Measurements from ENCODE around the gene INKA2. TPM values are rescaled to one million over a fixed set of nuclear protein-coding genes. Genes with fewer than 3 reads are reported as not detected.
A peak's percentile ranks its signal among the peaks of the same experiment; 100 is the strongest.

The INKA2 gene
- total RNA-seq = 5.5 and 6.2 TPM in 2 replicates
- long read RNA-seq, full-length matches to known transcripts = 12 of 16 reads
- long read RNA-seq, partial matches to known transcripts = 0 of 16 reads
- long read RNA-seq, other reads (novel, unspliced or antisense) = 4 of 16 reads

GRCh38 chr1:111739194-111739924, at the start of gene INKA2:
Gene INKA2 (minus strand): TSS chr1:111739395. CDS start chr1:111739242, 153 bp downstream.
- Mint-ChIP-seq H3K9me3 (ENCODE audit: unreplicated experiment) (no peaks in the 10 kb centered on the region), H3K27ac (ENCODE audit: unreplicated experiment) (peak within 1 kb of the TSS; percentile 97), H3K36me3 (ENCODE audit: unreplicated experiment) (no peaks in the 10 kb centered on the region), H3K4me1 (ENCODE audit: unreplicated experiment) (peaks cover 27% of the 10 kb centered on the region), H3K4me3 (ENCODE audit: unreplicated experiment) (peak within 1 kb of the TSS; percentile 93), H3K27me3 (ENCODE audit: unreplicated experiment) (no peaks in the 10 kb centered on the region)
- TF ChIP-seq CTCF (IDR thresholded peaks at IDR 0.05) = no peak
- peak; percentile 93 for DNase-seq (ENCODE audit: extremely low spot score, unreplicated experiment)

GRCh38 chr1:111786669-111787207, 47.5 kb upstream of the INKA2 start:
- DNase-seq (ENCODE audit: extremely low spot score, unreplicated experiment) = peak; percentile 56
- no peak overlapping the region for H3K4me3 Mint-ChIP-seq (ENCODE audit: unreplicated experiment)
- no peak overlapping the region for H3K27ac Mint-ChIP-seq (ENCODE audit: unreplicated experiment)
- peaks cover 11% of the 10 kb centered on the region for H3K27me3 Mint-ChIP-seq (ENCODE audit: unreplicated experiment)
- TF ChIP-seq CTCF (IDR thresholded peaks at IDR 0.05) = no peak
- no peaks in the 10 kb centered on the region for H3K9me3 Mint-ChIP-seq (ENCODE audit: unreplicated experiment)
- H3K4me1 Mint-ChIP-seq (ENCODE audit: unreplicated experiment) = peaks cover 5% of the 10 kb centered on the region
- no peaks in the 10 kb centered on the region for H3K36me3 Mint-ChIP-seq (ENCODE audit: unreplicated experiment)

- Mint-ChIP-seq H3K36me3 (ENCODE audit: unreplicated experiment) (no peaks in the 10 kb centered on the region), H3K27ac (ENCODE audit: unreplicated experiment) (no peak overlapping the region), H3K4me1 (ENCODE audit: unreplicated experiment) (peaks cover 5% of the 10 kb centered on the region), H3K9me3 (ENCODE audit: unreplicated experiment) (no peaks in the 10 kb centered on the region), H3K4me3 (ENCODE audit: unreplicated experiment) (no peak overlapping the region), H3K27me3 (ENCODE audit: unreplicated experiment) (peaks cover 4% of the 10 kb centered on the region)
- DNase-seq (ENCODE audit: extremely low spot score, unreplicated experiment) = no peak
- no peak for TF ChIP-seq CTCF (IDR thresholded peaks at IDR 0.05)
Measured at GRCh38 chr1:111784273-111784901, 45.2 kb upstream of the INKA2 start.

- Mint-ChIP-seq H3K9me3 (ENCODE audit: unreplicated experiment) (no peaks in the 10 kb centered on the region), H3K4me3 (ENCODE audit: unreplicated experiment) (no peak overlapping the region), H3K27ac (ENCODE audit: unreplicated experiment) (peak overlapping the region; percentile 40), H3K4me1 (ENCODE audit: unreplicated experiment) (peaks cover 28% of the 10 kb centered on the region), H3K36me3 (ENCODE audit: unreplicated experiment) (no peaks in the 10 kb centered on the region), H3K27me3 (ENCODE audit: unreplicated experiment) (peaks cover 3% of the 10 kb centered on the region)
- no peak for DNase-seq (ENCODE audit: extremely low spot score, unreplicated experiment)
- no peak for TF ChIP-seq CTCF (IDR thresholded peaks at IDR 0.05)
Measured at GRCh38 chr1:111779546-111779945, 40.4 kb upstream of the INKA2 start.

- Mint-ChIP-seq H3K9me3 (ENCODE audit: unreplicated experiment) (no peaks in the 10 kb centered on the region), H3K27me3 (ENCODE audit: unreplicated experiment) (no peaks in the 10 kb centered on the region), H3K36me3 (ENCODE audit: unreplicated experiment) (no peaks in the 10 kb centered on the region), H3K4me1 (ENCODE audit: unreplicated experiment) (peaks cover 28% of the 10 kb centered on the region), H3K4me3 (ENCODE audit: unreplicated experiment) (no peak overlapping the region), H3K27ac (ENCODE audit: unreplicated experiment) (peak overlapping the region; percentile 61)
- TF ChIP-seq CTCF (IDR thresholded peaks at IDR 0.05) = no peak
- DNase-seq (ENCODE audit: extremely low spot score, unreplicated experiment) = no peak
Measured at GRCh38 chr1:111778541-111779051, 39.4 kb upstream of the INKA2 start.

Measured in osteocyte (in vitro differentiated cells).